DND-41 (cell line): ENCODE results near the gene ZNF558.

Source experiments
- ATAC-seq: fragments of 200-7000 bp; cut with Tn5 transposase; 3 replicates; pipeline ENCODE4 v1.9.1; 2021; ENCODE audit warnings: low read depth; ENCODE audit not compliant: insufficient read depth
- DNase-seq: peaks from one replicate; pipeline ENCODE4 v3.0.0-alpha.2; 2020
- H2AFZ ChIP-seq: 2 replicates; pipeline ENCODE4 v1.6.0; 2012; ENCODE audit warnings: low read depth, low read length
- H3K27ac ChIP-seq: 2 replicates; pipeline ENCODE4 v1.5.1; 2012; ENCODE audit warnings: low read length, inconsistent platforms
- H3K27me3 ChIP-seq: fragments of 200-600 bp; sonication (generic); 2 replicates; pipeline ENCODE4 v1.6.0; 2012; ENCODE audit warnings: low read length, mild to moderate bottlenecking, inconsistent platforms; ENCODE audit not compliant: insufficient read depth, poor library complexity
- H3K36me3 ChIP-seq: 2 replicates; pipeline ENCODE4 v1.5.1; 2012; ENCODE audit warnings: low read length, inconsistent platforms; ENCODE audit not compliant: insufficient read depth
- H3K4me1 ChIP-seq: 2 replicates; pipeline ENCODE4 v1.5.1; 2012; ENCODE audit warnings: mild to moderate bottlenecking, low read length; ENCODE audit not compliant: insufficient read depth
- H3K4me2 ChIP-seq: 2 replicates; pipeline ENCODE4 v1.6.0; 2012; ENCODE audit warnings: mild to moderate bottlenecking, moderate library complexity, low read length, inconsistent platforms; ENCODE audit not compliant: insufficient read depth
- H3K4me3 ChIP-seq, 2 experiments: fragments of 200-600 bp in 1 of 2; shearing (Covaris generic) in 1 of 2; 2 replicates each; pipeline ENCODE4 v1.5.1; 2012 to 2016; ENCODE audit warnings: inconsistent platforms in 2 of 2, low read length in 2 of 2, mild to moderate bottlenecking in 2 of 2, low read depth in 1 of 2, moderate library complexity in 1 of 2
- H3K79me2 ChIP-seq: 2 replicates; pipeline ENCODE4 v1.6.0; 2012; ENCODE audit warnings: low read length, inconsistent platforms; ENCODE audit not compliant: insufficient read depth
- H3K9ac ChIP-seq: 2 replicates; pipeline ENCODE4 v1.6.0; 2012; ENCODE audit warnings: low read depth, mild to moderate bottlenecking, inconsistent platforms, low read length, moderate library complexity
- H3K9me3 ChIP-seq: 2 replicates; pipeline ENCODE4 v1.5.1; 2012; ENCODE audit warnings: low read length, moderate library complexity, mild to moderate bottlenecking, inconsistent platforms; ENCODE audit not compliant: insufficient read depth, severe bottlenecking
- H4K20me1 ChIP-seq: 2 replicates; pipeline ENCODE4 v1.6.0; 2012; ENCODE audit warnings: low read length; ENCODE audit not compliant: insufficient read depth
- EZH2 ChIP-seq: IDR thresholded peaks from 3 replicates; pipeline ENCODE4 v1.6.1; 2012; ENCODE audit warnings: borderline replicate concordance, low read depth, mild to moderate bottlenecking, moderate library complexity, low read length, inconsistent platforms; ENCODE audit not compliant: severe bottlenecking
- TF ChIP-seq, protein P1 (sequence below): IDR thresholded peaks from 2 replicates; pipeline ENCODE4 v1.5.1; 2012; ENCODE audit warnings: borderline replicate concordance, low read length, moderate library complexity, mild to moderate bottlenecking; ENCODE audit not compliant: poor library complexity, severe bottlenecking; ENCODE audit errors: extremely low read depth

The ZNF558 gene

DNA sequence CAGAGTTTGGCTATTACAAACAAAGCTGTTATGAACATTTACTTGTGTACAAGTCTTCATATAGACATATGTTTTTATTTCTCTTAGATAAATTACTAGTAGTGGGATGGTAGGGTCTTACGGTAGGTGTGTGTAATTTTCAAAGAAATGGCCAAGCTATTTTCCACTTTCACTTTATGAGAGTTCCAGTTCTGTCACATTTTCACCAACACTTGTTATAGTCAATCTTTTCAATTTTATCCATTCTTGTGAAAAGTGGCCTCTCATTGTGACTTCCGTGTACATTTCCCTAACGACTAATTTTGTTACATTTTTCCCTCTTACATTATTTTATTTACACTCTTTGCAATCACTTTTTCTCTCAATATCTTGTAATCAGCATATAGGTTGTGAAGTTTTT is 18.4 kb upstream of the ZNF558 start:
- Histone ChIP-seq H3K4me2 (no peak overlapping the region), H3K4me1 (no peaks in the 10 kb centered on the region), H3K9me3 (peaks cover 3% of the 10 kb centered on the region), H2AFZ (no peak overlapping the region), H3K79me2 (no peaks in the 10 kb centered on the region), H3K4me3 (no peak overlapping the region), H4K20me1 (no peaks in the 10 kb centered on the region), H3K9ac (no peak overlapping the region), H3K27ac (no peak overlapping the region), H3K36me3 (no peaks in the 10 kb centered on the region), H3K27me3 (no peaks in the 10 kb centered on the region)
- DNase-seq: no peak
- ATAC-seq: no peak
- TF ChIP-seq, protein P1, sequence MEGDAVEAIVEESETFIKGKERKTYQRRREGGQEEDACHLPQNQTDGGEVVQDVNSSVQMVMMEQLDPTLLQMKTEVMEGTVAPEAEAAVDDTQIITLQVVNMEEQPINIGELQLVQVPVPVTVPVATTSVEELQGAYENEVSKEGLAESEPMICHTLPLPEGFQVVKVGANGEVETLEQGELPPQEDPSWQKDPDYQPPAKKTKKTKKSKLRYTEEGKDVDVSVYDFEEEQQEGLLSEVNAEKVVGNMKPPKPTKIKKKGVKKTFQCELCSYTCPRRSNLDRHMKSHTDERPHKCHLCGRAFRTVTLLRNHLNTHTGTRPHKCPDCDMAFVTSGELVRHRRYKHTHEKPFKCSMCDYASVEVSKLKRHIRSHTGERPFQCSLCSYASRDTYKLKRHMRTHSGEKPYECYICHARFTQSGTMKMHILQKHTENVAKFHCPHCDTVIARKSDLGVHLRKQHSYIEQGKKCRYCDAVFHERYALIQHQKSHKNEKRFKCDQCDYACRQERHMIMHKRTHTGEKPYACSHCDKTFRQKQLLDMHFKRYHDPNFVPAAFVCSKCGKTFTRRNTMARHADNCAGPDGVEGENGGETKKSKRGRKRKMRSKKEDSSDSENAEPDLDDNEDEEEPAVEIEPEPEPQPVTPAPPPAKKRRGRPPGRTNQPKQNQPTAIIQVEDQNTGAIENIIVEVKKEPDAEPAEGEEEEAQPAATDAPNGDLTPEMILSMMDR: no peak
- TF ChIP-seq EZH2: no peak

DNA sequence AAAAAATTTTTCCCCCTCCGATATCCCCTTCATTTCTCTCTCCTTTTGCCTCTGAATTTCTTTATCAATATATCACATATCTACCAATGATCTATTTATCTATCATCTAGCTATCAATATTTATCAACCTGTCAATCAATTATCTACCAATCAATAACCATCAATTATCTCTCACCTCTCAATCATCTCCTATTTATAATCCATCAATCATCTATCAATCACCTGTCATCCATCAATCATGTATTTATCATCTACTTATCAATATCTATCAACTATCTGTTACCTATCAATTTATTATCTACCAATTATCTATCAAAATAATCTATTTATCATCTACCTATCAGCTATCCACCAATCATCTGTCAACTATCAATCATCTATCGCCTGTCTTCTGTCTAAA is 17.1 kb upstream of the ZNF558 start:
- no peaks in the 10 kb centered on the region for H3K27me3 ChIP-seq
- no peak overlapping the region for H3K4me3 ChIP-seq
- no peaks in the 10 kb centered on the region for H3K79me2 ChIP-seq
- no peak for ATAC-seq
- no peak overlapping the region for H3K27ac ChIP-seq
- H3K4me1 ChIP-seq: no peaks in the 10 kb centered on the region
- H3K4me2 ChIP-seq: no peak overlapping the region
- no peaks in the 10 kb centered on the region for H3K36me3 ChIP-seq
- H3K9me3 ChIP-seq: peaks cover 3% of the 10 kb centered on the region
- H4K20me1 ChIP-seq: no peaks in the 10 kb centered on the region
- no peak for DNase-seq
- H3K9ac ChIP-seq: no peak overlapping the region
- TF ChIP-seq, protein P1: no peak
- TF ChIP-seq EZH2: no peak
- H2AFZ ChIP-seq: no peak overlapping the region

DNA sequence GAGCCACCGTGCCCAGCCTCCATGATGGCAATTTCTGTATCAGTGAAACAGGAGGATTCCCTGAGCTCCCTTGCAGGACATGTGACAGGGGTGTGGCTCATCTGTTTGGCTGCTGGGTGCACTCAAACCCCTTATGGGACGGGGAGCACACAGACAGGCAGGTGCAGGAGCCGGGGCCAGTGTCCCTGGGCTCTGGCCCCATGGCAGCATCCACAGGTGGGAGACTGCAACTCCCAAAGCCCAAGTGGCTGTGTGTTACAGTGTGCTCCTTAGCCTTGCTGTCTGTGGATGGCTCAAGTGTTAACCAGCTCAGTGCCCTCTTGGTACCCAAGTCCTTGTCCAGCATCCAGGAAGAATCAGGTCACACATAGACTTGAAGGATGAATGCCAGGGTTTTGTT is 14.7 kb upstream of the ZNF558 start:
- H3K36me3 ChIP-seq: no peaks in the 10 kb centered on the region
- no peak overlapping the region for H3K9ac ChIP-seq
- H3K27ac ChIP-seq: no peak overlapping the region
- no peaks in the 10 kb centered on the region for H4K20me1 ChIP-seq
- no peak for TF ChIP-seq EZH2
- TF ChIP-seq, protein P1: no peak
- peaks cover 3% of the 10 kb centered on the region for H3K9me3 ChIP-seq
- no peaks in the 10 kb centered on the region for H3K79me2 ChIP-seq
- no peak overlapping the region for H3K4me3 ChIP-seq
- no peak for ATAC-seq
- H3K27me3 ChIP-seq: no peaks in the 10 kb centered on the region
- H3K4me2 ChIP-seq: no peak overlapping the region
- H2AFZ ChIP-seq: no peak overlapping the region
- no peaks in the 10 kb centered on the region for H3K4me1 ChIP-seq
- DNase-seq: no peak

DNA sequence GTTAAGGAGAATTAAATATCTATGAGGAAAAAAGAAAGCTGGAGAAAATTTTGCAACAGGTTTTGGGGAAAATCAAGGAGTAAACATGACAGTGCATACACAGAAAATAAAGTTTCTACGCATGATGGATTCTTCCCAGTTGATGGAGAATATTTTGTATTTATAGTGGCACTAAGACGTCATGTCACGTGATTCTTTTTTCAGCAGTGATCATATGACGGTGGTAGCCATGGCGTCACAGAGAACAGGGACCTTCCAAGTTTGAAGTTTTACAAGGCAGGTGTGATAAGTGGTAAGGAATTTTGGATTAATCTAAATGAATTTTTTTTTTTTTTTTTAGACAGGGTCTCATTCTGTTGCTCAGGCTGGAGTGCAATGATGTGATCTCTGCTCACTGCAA is 8.6 kb upstream of the ZNF558 start:
- H4K20me1 ChIP-seq: no peaks in the 10 kb centered on the region
- no peak overlapping the region for H3K4me3 ChIP-seq
- H3K27me3 ChIP-seq: no peaks in the 10 kb centered on the region
- no peaks in the 10 kb centered on the region for H3K36me3 ChIP-seq
- no peak overlapping the region for H3K9ac ChIP-seq
- DNase-seq: no peak
- no peaks in the 10 kb centered on the region for H3K4me1 ChIP-seq
- H3K4me2 ChIP-seq: no peak overlapping the region
- H3K27ac ChIP-seq: no peak overlapping the region
- H3K79me2 ChIP-seq: no peaks in the 10 kb centered on the region
- no peaks in the 10 kb centered on the region for H3K9me3 ChIP-seq
- no peak overlapping the region for H2AFZ ChIP-seq
- ATAC-seq: no peak
- TF ChIP-seq, protein P1: no peak
- TF ChIP-seq EZH2: no peak
